HepG2 (cell line): ENCODE results near the gene LDLRAP1. TPM values are rescaled to one million over a fixed set of nuclear protein-coding genes. Genes with fewer than 3 reads are reported as not detected.

Source experiments
- ATAC-seq: fragments of 200-7000 bp; cut with Tn5 transposase; 3 replicates; pipeline ENCODE4 v1.9.1; 2020; ENCODE audit warnings: mild to moderate bottlenecking, moderate library complexity
- BruUV-seq: library from RNA; stranded (reverse); fragments of 400-500 nt; replicated peaks from 2 replicates; lab custom pipeline; 2021; lab: Mats Ljungman, UMichigan
- CTCF ChIA-PET: fragments of 300-600 bp; formaldehyde crosslinking; extraction: SDS; loops from one replicate; lab custom pipeline; 2021; ENCODE audit warnings: low total read pairs, inconsistent platforms, low intra/inter-chr PET ratio; lab: Yijun Ruan, JAX
- POLR2A ChIA-PET: fragments of 350-600 bp; sonication (Branson Sonifier 250); formaldehyde crosslinking; loops from one replicate; lab custom pipeline; 2020; ENCODE audit warnings: antibody characterized with exemption, inconsistent platforms; lab: Yijun Ruan, JAX
- DNase-seq: peaks from one replicate; pipeline ENCODE4 v3.0.0-alpha.2; 2015; ENCODE audit warnings: low spot score
- FAIRE-seq: peaks from 3 replicates; lab custom pipeline; 2011; peaks lifted over from hg19 to GRCh38; lab: Jason Lieb, UNC
- H2AFZ ChIP-seq: one replicate; pipeline ENCODE4 v1.6.1; 2011; ENCODE audit warnings: low read length, inconsistent platforms
- H3K27ac ChIP-seq: fragments of 300-600 bp; 3 replicates; pipeline ENCODE4 v1.8.0; 2011; ENCODE audit warnings: mixed run types, mild to moderate bottlenecking, mixed read lengths, low read length, inconsistent platforms; ENCODE audit not compliant: insufficient read depth; ENCODE audit errors: extremely low read length
- H3K27me3 ChIP-seq, 2 experiments: fragments of 200-600 bp in 1 of 2; 2 replicates in 1 of 2; 3 replicates in 1 of 2; pipeline versions ENCODE4 v1.6.0 to v1.8.0; 2011; ENCODE audit warnings: low read length in 2 of 2, mild to moderate bottlenecking in 2 of 2, moderate library complexity in 2 of 2, inconsistent platforms in 1 of 2; ENCODE audit not compliant: insufficient read depth in 2 of 2, control insufficient read depth in 1 of 2
- H3K36me3 ChIP-seq, 2 experiments: fragments of 200-600 bp in 1 of 2; replicated peaks in 1 of 2; 2 replicates in 1 of 2; 3 replicates in 1 of 2; pipeline versions ENCODE4 v1.5.1 to v1.8.0; 2011; ENCODE audit warnings: low read length in 2 of 2, inconsistent platforms in 1 of 2; ENCODE audit not compliant: insufficient read depth in 2 of 2, control insufficient read depth in 1 of 2
- H3K4me1 ChIP-seq: 2 replicates; pipeline ENCODE4 v1.5.1; 2012; ENCODE audit warnings: low read length, inconsistent platforms; ENCODE audit not compliant: insufficient read depth
- H3K4me2 ChIP-seq: 2 replicates; pipeline ENCODE4 v1.6.0; 2011; ENCODE audit warnings: low read depth, low read length, inconsistent platforms
- H3K4me3 ChIP-seq, 3 experiments: fragments of 200-600 bp in 1 of 3; sonication (generic), shearing (Covaris generic) in 1 of 3; replicated peaks in 1 of 3; 2 replicates each; pipeline ENCODE4 v1.5.1; 2011 to 2016; ENCODE audit warnings: low read length in 3 of 3, inconsistent platforms in 2 of 3, low read depth in 2 of 3, mild to moderate bottlenecking in 2 of 3, control low read depth in 1 of 3, mixed read lengths in 1 of 3; ENCODE audit not compliant: insufficient read depth in 1 of 3
- H3K79me2 ChIP-seq: one replicate; pipeline ENCODE4 v1.6.1; 2011; ENCODE audit warnings: low read length, inconsistent platforms; ENCODE audit not compliant: insufficient read depth
- H3K9ac ChIP-seq: 2 replicates; pipeline ENCODE4 v1.6.0; 2011; ENCODE audit warnings: mild to moderate bottlenecking, low read depth, low read length, inconsistent platforms; ENCODE audit not compliant: insufficient read depth
- H3K9me3 ChIP-seq: 2 replicates; pipeline ENCODE4 v1.5.1; 2012; ENCODE audit warnings: mild to moderate bottlenecking, low read length
- H4K20me1 ChIP-seq: 2 replicates; pipeline ENCODE4 v1.6.0; 2011; ENCODE audit warnings: inconsistent platforms, mild to moderate bottlenecking, low read length, moderate library complexity; ENCODE audit not compliant: insufficient read depth
- EZH2 ChIP-seq: conservative IDR thresholded peaks from 2 replicates; pipeline ENCODE4 v1.6.1; 2012; ENCODE audit warnings: mild to moderate bottlenecking, low read depth, low read length, moderate library complexity
- HMG20A ChIP-seq: IDR thresholded peaks from 2 replicates; pipeline ENCODE4 v1.6.1; 2016; ENCODE audit warnings: borderline replicate concordance
- HNF4G ChIP-seq, 2 experiments: sonication (generic) in 1 of 2; formaldehyde crosslinking in 1 of 2; IDR thresholded peaks; 2 replicates each; pipeline versions ENCODE4 v1.4.0 to v1.6.1; 2011 to 2020; ENCODE audit warnings: borderline replicate concordance in 2 of 2, low read depth in 2 of 2, mild to moderate bottlenecking in 2 of 2, low read length in 1 of 2, missing genetic modification reagents in 1 of 2, moderate library complexity in 1 of 2
- IRF1 ChIP-seq: sonication (generic); formaldehyde crosslinking; IDR thresholded peaks from 2 replicates; pipeline ENCODE4 v1.4.0; 2020; ENCODE audit warnings: low read depth, mild to moderate bottlenecking, missing genetic modification reagents
- MLX ChIP-seq: IDR thresholded peaks from 2 replicates; pipeline ENCODE4 v1.6.1; 2016
- PAWR ChIP-seq: sonication (generic); formaldehyde crosslinking; IDR thresholded peaks from 2 replicates; pipeline ENCODE4 v1.4.0; 2020; ENCODE audit warnings: missing genetic modification reagents, mild to moderate bottlenecking, borderline replicate concordance
- SRF ChIP-seq: IDR thresholded peaks from 2 replicates; pipeline ENCODE4 v1.6.1; 2011; ENCODE audit warnings: mild to moderate bottlenecking, low read depth, low read length, moderate library complexity
- SRSF1 ChIP-seq: fragments of 200-400 bp; formaldehyde crosslinking; optimal IDR thresholded peaks from 2 replicates; pipeline ENCODE3; 2017; ENCODE audit warnings: mild to moderate bottlenecking, low read depth, low read length, moderate library complexity
- SRSF4 ChIP-seq: fragments of 200-400 bp; formaldehyde crosslinking; IDR thresholded peaks from one replicate; pipeline ENCODE4 v1.6.1; 2018; ENCODE audit warnings: mild to moderate bottlenecking, low read depth, low read length, moderate library complexity; ENCODE audit not compliant: poor library complexity, severe bottlenecking
- ZBTB49 ChIP-seq: sonication (generic); formaldehyde crosslinking; IDR thresholded peaks from 2 replicates; pipeline ENCODE4 v1.4.0; 2020; ENCODE audit warnings: missing genetic modification reagents, borderline replicate concordance
- ZFP41 ChIP-seq: sonication (generic); formaldehyde crosslinking; IDR thresholded peaks from 2 replicates; pipeline ENCODE4 v1.4.0; 2020; ENCODE audit warnings: mild to moderate bottlenecking, missing genetic modification reagents, borderline replicate concordance
- ZFP91 ChIP-seq: sonication (generic); formaldehyde crosslinking; IDR thresholded peaks from 2 replicates; pipeline ENCODE4 v1.9.0; 2022; ENCODE audit warnings: missing genetic modification reagents, mild to moderate bottlenecking, borderline replicate concordance
- ZNF335 ChIP-seq: sonication (generic); formaldehyde crosslinking; IDR thresholded peaks from 2 replicates; pipeline ENCODE4 v1.4.0; 2020; ENCODE audit warnings: missing genetic modification reagents
- ZNF446 ChIP-seq: sonication (generic); formaldehyde crosslinking; IDR thresholded peaks from 2 replicates; pipeline ENCODE4 v1.5.0; 2020; ENCODE audit warnings: mild to moderate bottlenecking, missing genetic modification reagents
- ZNF460 ChIP-seq: sonication (generic); formaldehyde crosslinking; IDR thresholded peaks from 2 replicates; pipeline ENCODE4 v1.5.1; 2020; ENCODE audit warnings: missing genetic modification reagents, mild to moderate bottlenecking, borderline replicate concordance
- ZNF510 ChIP-seq: sonication (generic); formaldehyde crosslinking; IDR thresholded peaks from 2 replicates; pipeline ENCODE4 v1.4.0; 2020; ENCODE audit warnings: low read depth, mild to moderate bottlenecking, missing genetic modification reagents
- ZNF546 ChIP-seq: sonication (generic); formaldehyde crosslinking; conservative IDR thresholded peaks from 2 replicates; pipeline ENCODE4 v1.8.1; 2023; ENCODE audit warnings: mild to moderate bottlenecking, missing genetic modification reagents
- ZNF761 ChIP-seq: sonication (generic); formaldehyde crosslinking; conservative IDR thresholded peaks from 2 replicates; pipeline ENCODE4 v1.4.0; 2020; ENCODE audit warnings: mild to moderate bottlenecking, missing genetic modification reagents
- WGBS: methylation state at CpG from one replicate; pipeline ENCODE4 v1.1.6; 2017; ENCODE audit warnings: low lambda C conversion rate; 5-methylcytosine and 5-hydroxymethylcytosine counted together
- in situ Hi-C: cut with HindIII; loops from 2 replicates; pipeline ENCODE4 v1.10.0; 2017; ENCODE audit warnings: low pct_unique_long_range_greater_than_20kb; ENCODE audit not compliant: extremely low pct_ligation_motif_present
- intact Hi-C: fragments of 100-400 bp; cut with micrococcal nuclease; formaldehyde crosslinking; loops from one replicate; pipeline ENCODE4 v1.10.0; 2022; ENCODE audit not compliant: unreplicated experiment
- polyA plus RNA-seq, 8 experiments: library from polyadenylated mRNA; depleted of rRNA in 3 of 8; stranded (reverse) in 7 of 8; unstranded in 1 of 8; fragments of >200 nt; fragmentation: Illumina TruSeq in 4 of 8; extraction: Trizol in 4 of 8; gene quantifications; 2 replicates each; pipeline versions ENCODE4 v1.2.1 to v1.2.3, GENCODE V29; 2011 to 2016; ENCODE audit warnings: low read depth in 4 of 8, missing spikeins in 1 of 8, mixed read lengths in 1 of 8; ENCODE audit not compliant: insufficient read depth in 1 of 8
- total RNA-seq, 5 experiments: library from RNA; depleted of rRNA; stranded (reverse); fragments of >200 nt; fragmentation: Illumina TruSeq; extraction: Trizol; gene quantifications; 2 replicates each; pipeline ENCODE4 v1.2.3, GENCODE V29; 2016; ENCODE audit warnings: low read depth in 1 of 5

The LDLRAP1 gene
- total and polyA plus RNA-seq, 2 of the 13 experiments (the other 11 are each of a cell fraction or from before 2014, with no cell fraction given) = 7.2 to 12.1 TPM

- in situ Hi-C loops = no loop called here
- ChIA-PET POLR2A (no interaction called here), CTCF (no interaction called here)
- intact Hi-C loops = no loop called here
- Histone ChIP-seq H3K27ac (no peak overlapping the region), H3K27me3 (peaks cover 1 to 15% of the 10 kb centered on the region in 2 experiments; a peak in 2 of 5 replicates), H3K9ac (no peak overlapping the region), H3K9me3 (no peaks in the 10 kb centered on the region), H3K36me3 (no peaks in the 10 kb centered on the region), H3K4me2 (no peak overlapping the region), H3K79me2 (no peaks in the 10 kb centered on the region), H3K4me3 (no peak overlapping the region), H4K20me1 (no peaks in the 10 kb centered on the region), H3K4me1 (no peaks in the 10 kb centered on the region), H2AFZ (no peak overlapping the region)
- 41% methylated on average over 6 of the region's 6 CpGs for WGBS
- FAIRE-seq (no peak), ATAC-seq (no peak), DNase-seq (no peak)
- no TSS peak for BruUV-seq
- TF ChIP-seq ZNF460 (CRISPR knock-in tag) = no peak
- no peak for TF ChIP-seq EZH2
- TF ChIP-seq ZFP41 (CRISPR knock-in tag) = no peak
- TF ChIP-seq ZNF446 = no peak
- TF ChIP-seq SRF = no peak
- TF ChIP-seq ZBTB49 (CRISPR knock-in tag) = no peak
- no peak for TF ChIP-seq IRF1 (CRISPR knock-in tag)
- no peak for TF ChIP-seq ZNF761 (CRISPR knock-in tag)
- no peak for TF ChIP-seq SRSF4
- TF ChIP-seq PAWR (CRISPR knock-in tag) = no peak
- no peak for TF ChIP-seq HNF4G (IDR thresholded peaks at IDR 0.05; ENCODE audit: borderline replicate concordance, low read depth, low read length)
- no peak for TF ChIP-seq HNF4G (CRISPR knock-in tag; IDR thresholded peaks at IDR 0.05; ENCODE audit: borderline replicate concordance, low read depth)
- no peak for TF ChIP-seq ZNF546
- no peak for TF ChIP-seq ZFP91
- TF ChIP-seq ZNF335 (CRISPR knock-in tag) = no peak
- TF ChIP-seq MLX (CRISPR knock-in tag) = no peak
- TF ChIP-seq ZNF510 (CRISPR knock-in tag) = no peak
- TF ChIP-seq SRSF1 = no peak
- TF ChIP-seq HMG20A (CRISPR knock-in tag) = no peak
These were observed 37.5 kb downstream of the LDLRAP1 start for GRCh38 chr1:25580927-25581326.
